ENCODE data around the gene SLC37A3. TPM values are rescaled to one million over a fixed set of nuclear protein-coding genes. Genes with fewer than 3 reads are reported as not detected.
"Not testable (repeated sequence)": the region's sequence is repeated elsewhere in the genome, so short reads cannot be mapped to it uniquely, and the experiment has no call there.

The SLC37A3 gene
- total and polyA plus RNA-seq, 2 donors from 2014 or later = 19.5 to 50.3 TPM

GRCh38 chr7:140421521-140421920 lies 23.2 kb upstream of the SLC37A3 start:
- peaks cover 0 to 2% (median 0%) of the 10 kb centered on the region in 3 donors for H3K36me3 ChIP-seq (ENCODE audit: control insufficient read depth in 2 of 3, insufficient read depth in 3 of 3, low read length in 3 of 3)
- no peaks in the 10 kb centered on the region for H3K27me3 ChIP-seq (ENCODE audit: control insufficient read depth, insufficient read depth, low read length)
- H3K9me3 ChIP-seq (ENCODE audit: control insufficient read depth in 2 of 3, insufficient read depth in 1 of 3, low read length in 3 of 3) = no peaks in the 10 kb centered on the region
- no peak for TF ChIP-seq CTCF (IDR thresholded peaks at IDR 0.05; ENCODE audit: borderline replicate concordance, extremely low read depth, insufficient read depth)
- H3K27ac ChIP-seq (ENCODE audit: low read depth in 2 of 2, low read length in 2 of 2) = no peak overlapping the region
- intact Hi-C loops (cut with DNase I) = no loop called here
- no peak for FAIRE-seq
- DNase-seq = no peak
- no peak overlapping the region for H3K4me3 ChIP-seq (ENCODE audit: low read length in 3 of 3)
- no peak overlapping the region for H3K9ac ChIP-seq (ENCODE audit: low read length in 3 of 3)
- H3K4me1 ChIP-seq (ENCODE audit: control insufficient read depth in 2 of 3, insufficient read depth in 2 of 3, low read depth in 1 of 3, low read length in 3 of 3) = no peaks in the 10 kb centered on the region

- no peak for DNase-seq
- H3K27ac ChIP-seq (ENCODE audit: low read depth in 2 of 2, low read length in 2 of 2) = no peak overlapping the region
- FAIRE-seq = no peak
- no peak overlapping the region for H3K9ac ChIP-seq (ENCODE audit: low read length in 3 of 3)
- intact Hi-C loops (cut with DNase I) = no loop called here
- H3K4me1 ChIP-seq (ENCODE audit: control insufficient read depth in 2 of 3, insufficient read depth in 2 of 3, low read depth in 1 of 3, low read length in 3 of 3) = no peaks in the 10 kb centered on the region
- TF ChIP-seq CTCF (IDR thresholded peaks at IDR 0.05; ENCODE audit: borderline replicate concordance, extremely low read depth, insufficient read depth) = no peak
- H3K27me3 ChIP-seq (ENCODE audit: control insufficient read depth, insufficient read depth, low read length) = no peaks in the 10 kb centered on the region
- H3K9me3 ChIP-seq (ENCODE audit: control insufficient read depth in 2 of 3, insufficient read depth in 1 of 3, low read length in 3 of 3) = no peaks in the 10 kb centered on the region
- H3K36me3 ChIP-seq (ENCODE audit: control insufficient read depth in 2 of 3, insufficient read depth in 3 of 3, low read length in 3 of 3) = peaks cover 0 to 2% (median 0%) of the 10 kb centered on the region in 3 donors
- no peak overlapping the region for H3K4me3 ChIP-seq (ENCODE audit: low read length in 3 of 3)
Measured at GRCh38 chr7:140418653-140419052, 20.3 kb upstream of the SLC37A3 start.

- H3K4me1 ChIP-seq (ENCODE audit: control insufficient read depth in 2 of 3, insufficient read depth in 2 of 3, low read depth in 1 of 3, low read length in 3 of 3); H3K27ac ChIP-seq (ENCODE audit: low read depth in 2 of 2, low read length in 2 of 2); H3K36me3 ChIP-seq (ENCODE audit: control insufficient read depth in 2 of 3, insufficient read depth in 3 of 3, low read length in 3 of 3); H3K4me3 ChIP-seq (ENCODE audit: low read length in 3 of 3); intact Hi-C loops (cut with DNase I); H3K9ac ChIP-seq (ENCODE audit: low read length in 3 of 3); FAIRE-seq; H3K27me3 ChIP-seq (ENCODE audit: control insufficient read depth, insufficient read depth, low read length); DNase-seq; H3K9me3 ChIP-seq (ENCODE audit: control insufficient read depth in 2 of 3, insufficient read depth in 1 of 3, low read length in 3 of 3): not testable (repeated sequence)
Measured at GRCh38 chr7:140418156-140418472, 19.8 kb upstream of the SLC37A3 start.

GRCh38 chr7:140417456-140418155 lies 19.3 kb upstream of the SLC37A3 start:
- intact Hi-C loops (cut with DNase I) = no loop called here
- H3K4me1 ChIP-seq (ENCODE audit: control insufficient read depth in 2 of 3, insufficient read depth in 2 of 3, low read depth in 1 of 3, low read length in 3 of 3) = no peaks in the 10 kb centered on the region
- H3K4me3 ChIP-seq (ENCODE audit: low read length in 3 of 3) = no peak overlapping the region
- no peaks in the 10 kb centered on the region for H3K9me3 ChIP-seq (ENCODE audit: control insufficient read depth in 2 of 3, insufficient read depth in 1 of 3, low read length in 3 of 3)
- no peak overlapping the region for H3K27ac ChIP-seq (ENCODE audit: low read depth in 2 of 2, low read length in 2 of 2)
- no peaks in the 10 kb centered on the region for H3K27me3 ChIP-seq (ENCODE audit: control insufficient read depth, insufficient read depth, low read length)
- DNase-seq (no peak), FAIRE-seq (no peak)
- H3K9ac ChIP-seq (ENCODE audit: low read length in 3 of 3) = no peak overlapping the region
- H3K36me3 ChIP-seq (ENCODE audit: control insufficient read depth in 2 of 3, insufficient read depth in 3 of 3, low read length in 3 of 3) = peaks cover 0 to 5% (median 2%) of the 10 kb centered on the region in 3 donors
- no peak for TF ChIP-seq CTCF (IDR thresholded peaks at IDR 0.05; ENCODE audit: borderline replicate concordance, extremely low read depth, insufficient read depth)
